Adrenal gland (tissue), 12 donors: ENCODE measurements around the gene LIAS. TPM values are rescaled to one million over a fixed set of nuclear protein-coding genes. Genes with fewer than 3 reads are reported as not detected.

Experiments used
- DNase-seq, 7 donors: peaks; one replicate each; pipeline ENCODE4 v3.0.0-alpha.2; 2019 to 2020
- H3K27ac ChIP-seq, 5 donors: fragments of 200-600 bp; sonication (generic) in 4 of 5; 1 replicate in 3 of 5; 2 replicates in 2 of 5; pipeline versions ENCODE4 v1.5.1 to v1.8.0; 2016 to 2020; ENCODE audit warnings: mild to moderate bottlenecking in 1 of 5
- H3K27me3 ChIP-seq: fragments of 200-600 bp; 2 replicates; pipeline ENCODE4 v1.8.0; 2021
- H3K36me3 ChIP-seq, 2 donors: fragments of 200-600 bp; replicated peaks in 1 of 2; 1 replicate in 1 of 2; 2 replicates in 1 of 2; pipeline versions ENCODE4 v1.5.1 to v1.8.0; 2018 to 2022
- H3K4me1 ChIP-seq, 2 donors: fragments of 200-600 bp; replicated peaks in 1 of 2; 1 replicate in 1 of 2; 2 replicates in 1 of 2; pipeline versions ENCODE4 v1.5.1 to v1.8.0; 2018 to 2021
- H3K4me3 ChIP-seq, 4 donors: fragments of 200-600 bp; sonication (generic) in 3 of 4; one replicate each; pipeline ENCODE4 v1.5.1; 2016 to 2018
- H3K9me3 ChIP-seq, 3 donors: fragments of 200-600 bp; sonication (generic) in 1 of 3; replicated peaks in 1 of 3; 1 replicate in 2 of 3; 2 replicates in 1 of 3; pipeline versions ENCODE4 v1.5.1 to v1.8.0; 2016 to 2021
- CTCF ChIP-seq, 6 experiments: fragments of 450-650 bp in 4 of 6; fragments of 200-600 bp in 2 of 6; sonication (generic) in 1 of 6; IDR thresholded peaks; 1 replicate in 5 of 6; 2 replicates in 1 of 6; pipeline versions ENCODE4 v1.5.1 to v1.8.0; 2016 to 2021; ENCODE audit warnings: antibody characterized with exemption in 6 of 6, mild to moderate bottlenecking in 2 of 6, moderate library complexity in 1 of 6
- POLR2A ChIP-seq, 2 donors: fragments of 450-650 bp; IDR thresholded peaks; one replicate each; pipeline ENCODE4 v1.6.1; 2017; ENCODE audit warnings: antibody characterized with exemption in 2 of 2, mild to moderate bottlenecking in 2 of 2, moderate library complexity in 1 of 2
- WGBS, 4 donors: extraction: QIAGEN DNeasy Blood & Tissue Kit in 2 of 4; methylation state at CpG; one replicate each; pipeline versions ENCODE4 v1.1.5 to v1.1.7; 2013 to 2017; 5-methylcytosine and 5-hydroxymethylcytosine counted together
- intact Hi-C, 2 donors: fragments of 100-400 bp; cut with DNase I; formaldehyde crosslinking; loops; one replicate each; pipeline versions ENCODE4 v1.14.1 to v1.15.0; 2022 to 2023
- polyA plus RNA-seq, 3 donors: library from polyadenylated mRNA; stranded (reverse); fragments of 200-250 nt in 2 of 3; fragments of 350-450 nt in 1 of 3; fragmentation: Illumina TruSeq in 1 of 3; extraction: RNeasy Lipid Tissue Mini Kit (QIAGEN cat#74804) in 1 of 3; gene quantifications; one replicate each; pipeline ENCODE4 v1.2.3, GENCODE V29; 2013 to 2014
- total RNA-seq, 9 donors: library from RNA; depleted of rRNA in 4 of 9; stranded (reverse); fragments of >200 nt in 4 of 9; fragments of 120-200 nt in 1 of 9; fragmentation: NEBNext Ultra II Directional in 1 of 9; extraction: Animal tissue kit (Norgen Biotek cat#: 25700) in 1 of 9; gene quantifications; one replicate each; pipeline versions ENCODE4 v1.1.0 to v1.2.4, GENCODE V29; 2013 to 2023
- donor health status: healthy with polysubstance abuse.
- donor health status: Bipolar disorder and iron deficiency.
- donor health status: DM: yes; HTN: yes; CAD: no.
- donor health status: DM: no; HTN: no; CAD: no.
- donor health status: DM: no; HTN: no; CAD: no.
- donor health status: DM: yes; HTN: yes; CAD: no.

Gene LIAS
- total and polyA plus RNA-seq, 12 donors, result 7.0 to 29.6 (median 18.0) TPM

GRCh38 chr4:39442998-39443397 is 15.9 kb upstream of the LIAS start:
- Histone ChIP-seq H3K27me3 (no peaks in the 10 kb centered on the region), H3K27ac (no peak overlapping the region), H3K4me1 (peaks cover 5 to 10% of the 10 kb centered on the region in 2 donors), H3K36me3 (no peaks in the 10 kb centered on the region), H3K9me3 (no peaks in the 10 kb centered on the region), H3K4me3 (no peak overlapping the region)
- intact Hi-C loops, result loop anchor here in 1 of 2 donors (10.0 kb wide), 1 partner anchor 68 kb away; no protein-coding TSS in a partner anchor
- 81 to 88% (median 83%) methylated on average over 4 of the region's 4 CpGs for WGBS, 4 donors
- no peak for DNase-seq
- TF ChIP-seq CTCF (IDR thresholded peaks at IDR 0.05) (no peak), POLR2A (IDR thresholded peaks at IDR 0.05) (no peak)

DNA sequence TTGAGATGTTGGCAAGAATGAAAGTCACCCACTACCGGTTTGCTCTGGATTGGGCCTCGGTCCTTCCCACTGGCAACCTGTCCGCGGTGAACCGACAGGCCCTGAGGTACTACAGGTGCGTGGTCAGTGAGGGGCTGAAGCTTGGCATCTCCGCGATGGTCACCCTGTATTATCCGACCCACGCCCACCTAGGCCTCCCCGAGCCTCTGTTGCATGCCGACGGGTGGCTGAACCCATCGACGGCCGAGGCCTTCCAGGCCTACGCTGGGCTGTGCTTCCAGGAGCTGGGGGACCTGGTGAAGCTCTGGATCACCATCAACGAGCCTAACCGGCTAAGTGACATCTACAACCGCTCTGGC is 12.4 kb upstream of the LIAS start:
- no peak for TF ChIP-seq POLR2A (IDR thresholded peaks at IDR 0.05)
- no peak for TF ChIP-seq CTCF (IDR thresholded peaks at IDR 0.05)
- peak overlapping the region in 1 of 4 donors; percentile 42 for H3K4me3 ChIP-seq
- peaks cover 0 to 11% of the 10 kb centered on the region in 2 donors for H3K36me3 ChIP-seq
- peaks cover 5 to 10% of the 10 kb centered on the region in 2 donors for H3K4me1 ChIP-seq
- no peak for DNase-seq
- no peaks in the 10 kb centered on the region for H3K9me3 ChIP-seq
- no peaks in the 10 kb centered on the region for H3K27me3 ChIP-seq
- WGBS, 4 donors, result 85 to 94% (median 91%) methylated on average over 6 to 20 of the region's 20 CpGs
- intact Hi-C loops, result loop anchor here in 1 of 2 donors (10.0 kb wide), 1 partner anchor 72 kb away; no protein-coding TSS in a partner anchor
- no peak overlapping the region for H3K27ac ChIP-seq

DNA sequence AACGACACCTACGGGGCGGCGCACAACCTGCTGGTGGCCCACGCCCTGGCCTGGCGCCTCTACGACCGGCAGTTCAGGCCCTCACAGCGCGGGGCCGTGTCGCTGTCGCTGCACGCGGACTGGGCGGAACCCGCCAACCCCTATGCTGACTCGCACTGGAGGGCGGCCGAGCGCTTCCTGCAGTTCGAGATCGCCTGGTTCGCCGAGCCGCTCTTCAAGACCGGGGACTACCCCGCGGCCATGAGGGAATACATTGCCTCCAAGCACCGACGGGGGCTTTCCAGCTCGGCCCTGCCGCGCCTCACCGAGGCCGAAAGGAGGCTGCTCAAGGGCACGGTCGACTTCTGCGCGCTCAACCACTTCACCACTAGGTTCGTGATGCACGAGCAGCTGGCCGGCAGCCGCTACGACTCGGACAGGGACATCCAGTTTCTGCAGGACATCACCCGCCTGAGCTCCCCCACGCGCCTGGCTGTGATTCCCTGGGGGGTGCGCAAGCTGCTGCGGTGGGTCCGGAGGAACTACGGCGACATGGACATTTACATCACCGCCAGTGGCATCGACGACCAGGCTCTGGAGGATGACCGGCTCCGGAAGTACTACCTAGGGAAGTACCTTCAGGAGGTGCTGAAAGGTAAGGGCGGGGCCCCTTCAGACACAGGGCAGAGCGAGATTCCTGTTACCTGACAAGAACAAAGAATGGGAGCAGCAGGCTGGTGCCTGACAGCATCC is 11.8 kb upstream of the LIAS start:
- Histone ChIP-seq H3K36me3 (peaks cover 0 to 17% of the 10 kb centered on the region in 2 donors), H3K4me3 (peak overlapping the region in 2 of 4 donors; percentile 24 to 42), H3K27ac (no peak overlapping the region), H3K4me1 (peaks cover 5 to 10% of the 10 kb centered on the region in 2 donors), H3K27me3 (no peaks in the 10 kb centered on the region), H3K9me3 (no peaks in the 10 kb centered on the region)
- DNase-seq, result peak; percentile 45 to 84 (median 70)
- TF ChIP-seq POLR2A (IDR thresholded peaks at IDR 0.05) (peak in 1 of 2 donors; percentile 23), CTCF (IDR thresholded peaks at IDR 0.05) (peak in 4 of 6 experiments; percentile 17 to 41 (median 35))
- intact Hi-C loops, result loop anchor here in 1 of 2 donors (10.0 kb wide), 1 partner anchor 72 kb away; no protein-coding TSS in a partner anchor
- WGBS, 4 donors, result 0 to 11% (median 8%) methylated on average over 3 to 61 of the region's 61 CpGs

GRCh38 chr4:39450618-39451017 is 8.2 kb upstream of the LIAS start:
- Histone ChIP-seq H3K27me3 (no peaks in the 10 kb centered on the region), H3K4me3 (no peak overlapping the region), H3K27ac (no peak overlapping the region), H3K36me3 (peaks cover 0 to 53% of the 10 kb centered on the region in 2 donors), H3K4me1 (peaks cover 5 to 10% of the 10 kb centered on the region in 2 donors), H3K9me3 (no peaks in the 10 kb centered on the region)
- TF ChIP-seq POLR2A (IDR thresholded peaks at IDR 0.05) (no peak), CTCF (IDR thresholded peaks at IDR 0.05) (no peak)
- intact Hi-C loops, result no loop called here
- WGBS, 4 donors, result 57 to 75% (median 65%) methylated on average over 2 of the region's 2 CpGs
- no peak for DNase-seq
